Amniotic epithelial cell (primary cell): ENCODE measurements around the gene ATG14.
A peak's percentile ranks its signal among the peaks of the same experiment; 100 is the strongest.
"Not testable (repeated sequence)": the region's sequence is repeated elsewhere in the genome, so short reads cannot be mapped to it uniquely, and the experiment has no call there.

Experiments used
- DNase-seq: peaks from one replicate; pipeline ENCODE4 v3.0.0-alpha.2; 2010; ENCODE audit warnings: low read depth

Gene ATG14

DNA sequence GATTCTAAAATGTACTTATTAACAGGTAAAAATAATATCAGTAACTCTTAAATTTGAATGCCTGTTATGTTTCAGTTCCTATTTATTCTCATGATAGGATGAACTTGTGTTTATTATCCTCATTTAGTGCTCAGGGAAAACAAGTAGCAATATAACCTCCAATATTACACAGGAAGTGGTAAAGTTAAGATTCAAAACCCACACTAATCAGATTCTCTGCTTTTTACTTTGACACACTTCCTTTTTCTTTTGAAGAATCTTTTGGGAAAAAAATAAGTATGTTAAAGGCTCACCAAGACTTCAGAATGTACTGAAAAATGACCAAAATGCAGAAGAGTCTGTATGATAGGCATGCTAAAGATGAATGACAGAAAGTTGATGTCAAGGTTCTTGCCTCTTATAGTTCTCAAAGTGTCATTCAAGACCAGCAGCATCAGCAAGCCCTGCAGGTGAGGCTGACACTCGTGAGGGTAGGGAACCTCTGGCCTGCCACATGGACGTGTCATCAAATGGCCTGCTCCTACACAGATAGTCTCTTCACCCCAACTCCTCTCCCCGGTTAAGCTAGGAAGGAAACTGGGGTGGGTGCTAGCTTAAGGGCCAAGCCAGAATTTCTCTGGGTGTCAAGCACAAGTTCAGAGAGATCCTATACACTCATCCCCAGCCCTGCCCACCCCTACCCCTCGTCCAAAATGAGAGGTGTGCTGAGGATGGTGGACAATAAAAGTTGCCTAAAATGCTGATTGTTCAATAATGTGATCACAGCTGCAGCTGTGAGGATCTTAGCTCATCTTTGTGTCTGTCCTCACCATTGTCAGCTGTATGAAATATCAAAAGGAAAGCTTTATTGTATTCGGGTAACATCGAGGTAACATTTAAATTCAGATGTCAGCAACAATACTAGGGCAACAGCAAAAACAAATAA lies 22.5 kb upstream of the ATG14 start:
- DNase-seq = no peak

DNA sequence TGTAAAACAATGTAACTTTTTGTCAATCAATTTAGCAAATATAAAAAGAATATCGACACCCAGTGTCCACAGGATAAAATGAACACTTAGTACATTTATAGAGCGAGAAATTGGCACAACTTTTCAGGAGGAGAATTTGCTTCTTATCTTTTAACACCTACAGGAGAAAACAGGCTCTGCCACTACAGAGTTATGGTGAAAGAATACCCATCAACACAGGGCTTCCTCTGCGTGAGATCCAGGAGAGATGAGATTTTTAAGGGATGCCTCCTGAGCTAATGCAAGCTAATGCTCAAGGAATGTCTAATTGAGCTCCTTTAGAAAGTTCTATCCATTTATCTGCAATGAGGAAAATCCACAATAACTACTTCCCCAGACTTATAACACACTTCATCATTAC lies 21.0 kb upstream of the ATG14 start:
- no peak for DNase-seq

DNA sequence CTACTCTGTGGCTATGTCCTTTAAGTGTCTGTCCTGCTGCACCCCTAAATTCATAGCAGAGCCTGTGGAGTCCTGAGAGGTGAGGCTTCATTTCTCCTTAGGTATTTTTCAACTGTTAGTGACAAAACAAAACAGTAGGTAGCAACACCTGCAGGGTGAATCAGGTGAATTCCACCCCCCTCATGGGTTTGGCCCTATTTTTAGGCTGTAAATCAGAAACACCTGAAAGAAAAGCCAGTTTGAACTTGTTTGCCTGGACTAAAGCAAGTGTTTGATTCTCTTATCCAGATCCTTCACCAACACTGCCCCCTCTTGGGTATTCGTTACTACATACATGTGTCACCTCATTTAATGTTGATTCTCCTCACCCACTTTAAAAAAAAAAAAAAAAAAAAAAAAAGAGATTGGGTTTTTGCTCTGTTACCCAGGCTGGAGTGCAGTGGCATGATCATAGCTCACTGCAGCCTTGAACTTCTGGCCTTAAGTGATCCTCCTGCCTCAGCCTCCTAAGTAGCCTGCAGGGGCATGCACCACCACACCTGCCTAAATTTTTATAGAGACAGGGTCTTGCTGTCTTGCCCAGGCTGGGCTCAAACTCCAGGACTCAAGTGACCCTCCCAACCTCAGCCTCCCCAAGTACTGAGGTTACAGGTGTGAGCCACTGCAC lies 18.5 kb upstream of the ATG14 start:
- DNase-seq = peak; percentile 75

DNA sequence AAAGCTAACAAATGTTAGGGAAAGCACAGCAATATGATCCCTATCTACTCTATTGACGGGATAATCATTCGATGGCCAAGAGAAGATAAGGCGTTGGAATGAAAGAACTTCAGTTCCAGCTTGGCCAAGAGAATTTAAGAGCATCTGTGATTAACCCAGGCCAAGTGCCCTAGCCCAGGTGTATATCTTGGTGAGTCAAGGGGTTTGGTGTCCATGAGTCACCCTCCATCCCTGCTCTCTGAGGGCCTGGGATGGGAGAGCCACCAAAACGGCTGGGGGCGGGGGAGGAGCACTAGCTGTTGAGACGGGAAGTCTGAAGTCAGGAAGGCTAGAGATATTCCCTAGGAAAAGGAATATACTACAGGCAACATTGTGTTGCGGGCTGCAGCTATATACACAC lies 15.8 kb upstream of the ATG14 start:
- no peak for DNase-seq

DNA sequence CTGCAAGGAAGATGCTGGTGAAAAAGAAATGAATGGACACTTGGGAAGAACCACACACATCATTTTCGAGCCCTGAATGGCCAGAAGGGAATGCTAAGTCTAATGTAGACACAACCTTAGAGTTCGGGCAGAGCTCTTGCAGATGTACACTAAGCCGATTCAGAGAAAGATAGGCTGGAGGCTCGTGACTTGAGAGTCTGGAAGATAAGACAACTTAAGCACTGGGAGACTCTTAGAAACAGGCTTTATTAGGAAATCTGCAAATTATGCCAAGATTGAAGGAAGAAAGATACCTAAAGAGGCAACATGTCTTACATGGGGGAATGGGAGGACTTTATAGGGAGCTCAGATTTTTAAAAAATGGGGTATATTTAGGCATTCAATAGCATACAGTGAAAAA lies 15.3 kb upstream of the ATG14 start:
- peak; percentile 71 for DNase-seq

DNA sequence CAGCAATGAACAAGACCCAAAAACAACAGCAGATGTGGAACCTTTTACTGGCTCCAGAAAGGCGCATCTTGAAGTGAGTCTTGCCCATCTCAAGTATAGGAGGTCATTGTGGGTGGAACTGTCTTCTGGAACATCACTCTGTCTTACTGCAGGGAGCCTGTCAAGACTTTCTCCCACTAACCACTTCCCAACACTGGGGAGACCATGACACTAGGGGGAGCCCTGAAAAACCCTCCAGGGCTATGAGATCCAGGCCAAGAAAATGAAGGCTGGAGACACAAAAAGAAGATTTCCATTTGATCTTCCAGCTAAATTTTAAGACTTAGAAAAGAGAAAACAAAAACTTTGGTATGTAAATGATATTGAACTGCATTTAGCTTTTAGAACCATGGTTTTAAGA lies 13.5 kb upstream of the ATG14 start:
- DNase-seq = no peak

DNA sequence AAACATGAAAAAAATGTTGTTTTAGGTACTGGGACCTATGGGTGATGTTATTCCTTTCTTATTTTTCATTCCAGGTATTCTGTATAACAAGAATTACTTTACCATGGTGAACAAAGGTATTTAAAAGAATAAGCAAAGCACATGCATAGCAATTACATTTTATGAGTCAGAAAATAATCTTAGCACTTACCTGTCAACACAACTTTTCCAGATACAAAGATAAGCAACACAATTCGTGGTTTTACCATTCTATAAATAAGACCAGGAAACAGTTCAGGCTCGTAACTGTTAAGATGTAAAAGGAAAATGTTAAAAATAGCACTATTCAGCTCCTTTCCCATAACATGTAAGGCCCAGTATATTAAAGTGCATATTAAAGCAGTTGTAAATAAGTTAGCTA lies 12.3 kb upstream of the ATG14 start:
- DNase-seq = no peak

DNA sequence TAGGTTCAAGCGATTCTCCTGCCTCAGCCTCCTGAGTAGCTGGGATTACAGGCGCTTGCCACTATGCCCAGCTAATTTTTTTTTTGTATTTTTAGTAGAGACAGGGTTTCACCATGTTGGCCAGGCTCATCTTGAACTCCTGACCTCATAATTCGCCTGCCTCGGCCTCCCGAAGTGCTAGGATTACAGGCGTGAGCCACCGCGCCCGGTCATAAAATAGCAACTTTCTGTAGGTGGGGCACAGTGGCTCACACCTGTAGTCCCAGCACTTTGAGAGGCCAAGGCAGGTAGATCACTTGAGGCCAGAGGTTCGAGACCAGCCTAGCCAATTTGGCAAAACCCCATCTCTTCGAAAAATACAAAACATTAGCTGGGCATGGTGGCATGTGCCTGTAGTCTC lies 10.7 kb upstream of the ATG14 start:
- not testable (repeated sequence) for DNase-seq

DNA sequence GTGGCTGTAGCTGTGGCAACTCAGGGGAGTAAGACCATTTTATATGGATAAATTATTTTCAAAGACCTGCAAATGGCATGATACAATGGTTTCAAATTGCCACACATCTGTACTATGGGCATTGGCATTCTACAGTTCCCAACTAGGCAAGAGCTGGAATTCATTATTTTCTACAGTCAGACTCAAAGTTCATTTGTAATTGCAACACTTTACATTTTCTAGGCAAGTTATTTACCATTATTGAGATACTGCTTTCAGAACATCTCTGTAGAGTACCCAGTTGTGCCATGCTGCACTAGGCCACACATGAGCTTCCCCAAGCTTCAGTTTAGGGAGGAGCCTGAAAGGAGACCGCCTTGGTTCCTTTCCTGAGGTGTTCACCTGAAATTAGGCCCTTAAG lies 8.0 kb upstream of the ATG14 start:
- no peak for DNase-seq

DNA sequence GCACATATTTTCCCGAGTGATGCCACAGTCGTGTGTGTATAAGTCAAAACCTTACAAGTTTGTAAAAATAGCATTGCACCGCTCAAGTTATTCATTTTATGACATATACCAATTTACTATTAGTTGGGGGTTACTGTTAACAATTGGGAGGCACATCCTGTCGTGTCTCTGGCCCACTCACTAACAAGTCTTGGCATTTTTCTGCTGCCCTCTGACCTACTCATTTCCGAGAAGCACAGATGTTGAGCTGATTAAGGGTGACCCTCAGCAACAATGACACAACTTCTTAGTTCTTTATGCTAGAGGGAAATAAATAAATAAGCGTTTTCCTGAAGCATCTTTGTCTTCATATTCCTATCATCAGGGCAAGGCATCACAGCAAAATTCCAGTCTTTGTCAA lies 6.8 kb upstream of the ATG14 start:
- no peak for DNase-seq

DNA sequence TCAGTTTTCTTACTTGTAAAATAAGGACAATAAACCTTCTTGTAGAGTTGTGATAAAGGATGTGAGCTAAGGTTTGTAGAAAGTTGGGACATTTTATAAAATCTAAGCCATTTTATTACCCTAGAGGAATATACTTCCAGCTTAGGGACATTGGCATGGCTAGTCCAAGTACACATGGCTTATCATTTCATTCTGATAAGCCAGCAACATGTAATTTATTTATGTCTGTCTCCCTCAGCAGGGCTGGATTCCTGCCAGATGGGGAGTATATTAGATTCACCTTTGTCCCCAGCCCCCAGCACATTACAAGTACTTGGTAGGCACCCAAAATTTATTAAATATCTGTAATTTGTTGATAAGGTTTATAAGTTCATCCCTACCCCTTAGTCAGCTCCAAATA lies 6.3 kb upstream of the ATG14 start:
- no peak for DNase-seq

DNA sequence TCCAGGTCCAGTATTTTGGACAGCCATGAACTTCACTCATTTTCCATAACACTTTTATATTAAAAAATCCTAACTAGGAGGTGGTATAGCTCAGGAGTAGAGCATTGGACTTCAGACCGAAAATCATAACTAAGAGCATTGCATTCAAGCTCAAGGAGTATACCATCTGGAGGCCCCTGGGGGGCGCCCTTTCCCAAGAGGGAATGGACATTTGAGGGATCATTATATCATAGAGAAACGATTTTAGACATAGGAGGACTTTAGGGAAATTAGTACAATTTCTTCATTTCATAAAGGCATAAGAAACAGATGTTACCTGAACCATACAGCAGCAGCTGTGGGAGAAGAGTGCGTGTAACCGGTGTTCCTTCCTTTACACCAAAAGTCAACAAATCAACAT lies 5.2 kb upstream of the ATG14 start:
- DNase-seq = no peak

DNA sequence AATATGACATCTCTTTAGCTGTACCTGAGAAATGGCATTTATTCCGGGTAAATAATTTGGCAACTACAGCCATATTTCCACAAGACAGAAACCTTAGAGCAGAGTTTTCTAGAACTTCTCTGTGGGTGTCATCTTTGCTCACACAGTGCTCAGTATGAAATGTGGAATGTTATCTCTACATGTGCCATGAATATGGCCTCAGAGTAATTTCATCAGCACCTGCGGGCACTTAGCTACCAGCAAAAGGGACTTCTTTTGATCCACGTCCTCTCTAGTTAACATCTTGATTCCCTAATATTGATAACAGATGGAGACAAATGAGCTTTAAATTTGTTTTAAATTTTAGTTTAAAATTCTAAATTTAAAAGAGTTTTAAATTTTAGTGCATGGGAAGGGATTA lies 2.9 kb upstream of the ATG14 start:
- DNase-seq = no peak

DNA sequence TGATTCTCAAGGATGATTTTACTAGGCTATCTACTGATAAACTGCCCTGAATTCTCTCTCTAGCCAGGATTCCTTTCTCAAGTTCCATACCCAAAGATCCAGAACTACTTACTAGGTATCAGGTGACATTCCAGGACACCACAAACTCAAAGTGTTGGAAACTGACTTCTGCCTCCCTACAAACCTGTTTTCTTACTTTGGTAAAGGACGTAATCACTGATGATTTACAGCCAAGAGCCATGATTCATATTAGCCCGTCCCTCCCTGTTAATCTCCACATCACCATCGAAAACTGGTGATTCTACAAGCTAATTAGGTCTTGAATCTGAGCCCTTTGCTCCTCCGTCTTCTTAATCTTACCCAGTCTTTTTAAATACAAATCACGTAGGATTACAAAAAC lies 1.0 kb upstream of the ATG14 start:
- DNase-seq = no peak

DNA sequence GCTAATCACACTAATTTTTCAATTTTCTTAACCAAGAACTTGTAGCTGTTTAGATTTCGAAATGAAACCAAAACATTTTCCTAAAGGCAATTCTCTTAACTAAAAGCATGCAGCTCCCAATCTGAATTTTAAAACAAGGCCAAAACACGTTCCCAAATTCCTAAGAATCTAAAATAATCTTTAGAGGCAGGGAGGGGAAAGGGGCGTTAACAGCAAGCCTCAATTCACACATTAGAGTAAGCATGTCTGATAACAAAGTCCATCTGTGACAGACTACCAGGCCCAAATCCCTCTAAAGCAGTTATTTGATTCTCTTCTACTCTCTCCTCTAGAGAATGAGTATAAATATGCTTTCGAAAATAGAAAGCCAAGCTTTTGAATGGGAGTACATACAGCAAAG lies 754 bp downstream of the ATG14 start:
- DNase-seq = no peak

DNA sequence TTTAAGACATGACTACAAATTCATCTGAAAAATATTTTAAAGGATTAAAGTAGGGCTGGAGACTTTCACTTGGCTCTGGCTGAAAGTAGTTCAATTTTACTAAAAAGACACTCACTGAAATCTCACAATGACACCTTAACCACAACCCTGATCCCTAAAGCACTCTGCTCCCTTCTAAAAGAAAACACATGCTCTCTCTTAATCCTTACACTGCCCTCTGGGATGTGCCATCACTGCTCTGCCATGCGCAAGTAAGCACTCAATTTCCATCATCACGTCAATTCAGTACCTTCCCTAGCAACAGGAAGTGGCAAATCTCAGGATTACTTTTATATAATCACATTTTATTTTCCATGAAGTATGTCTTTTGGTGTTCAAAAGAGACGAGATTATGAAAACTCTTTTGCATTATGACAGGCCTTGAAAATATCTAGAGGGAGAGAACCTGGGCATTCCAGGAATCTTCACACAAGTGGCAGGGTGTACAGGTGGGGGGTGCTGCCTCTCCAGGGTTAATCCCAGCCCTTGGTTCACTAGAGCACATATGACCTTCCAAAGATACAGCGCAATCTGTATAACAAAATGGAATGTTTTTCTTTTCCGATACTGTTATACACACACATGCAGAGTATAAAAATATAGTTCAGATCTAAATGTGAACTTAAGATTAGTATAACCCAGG lies 7.3 kb downstream of the ATG14 start:
- no peak for DNase-seq

DNA sequence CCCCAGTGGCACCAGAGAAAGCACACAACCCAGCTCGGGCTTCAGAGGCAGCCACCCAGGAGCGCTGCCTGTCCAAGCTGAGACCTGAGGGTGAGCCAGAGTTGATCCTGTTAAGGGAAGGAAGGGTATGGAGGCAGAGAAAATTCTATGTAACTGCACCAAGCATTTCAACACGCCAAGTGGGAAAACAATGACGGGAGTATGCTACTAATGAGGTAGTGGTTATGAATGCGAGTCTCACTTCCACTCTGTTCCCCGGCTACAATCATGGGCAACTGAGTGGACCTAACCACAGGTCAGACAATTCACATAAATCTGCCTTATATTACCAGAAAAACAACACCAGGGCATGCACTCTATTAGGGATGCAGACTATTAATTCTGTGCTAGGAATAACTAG lies 9.9 kb downstream of the ATG14 start:
- no peak for DNase-seq

DNA sequence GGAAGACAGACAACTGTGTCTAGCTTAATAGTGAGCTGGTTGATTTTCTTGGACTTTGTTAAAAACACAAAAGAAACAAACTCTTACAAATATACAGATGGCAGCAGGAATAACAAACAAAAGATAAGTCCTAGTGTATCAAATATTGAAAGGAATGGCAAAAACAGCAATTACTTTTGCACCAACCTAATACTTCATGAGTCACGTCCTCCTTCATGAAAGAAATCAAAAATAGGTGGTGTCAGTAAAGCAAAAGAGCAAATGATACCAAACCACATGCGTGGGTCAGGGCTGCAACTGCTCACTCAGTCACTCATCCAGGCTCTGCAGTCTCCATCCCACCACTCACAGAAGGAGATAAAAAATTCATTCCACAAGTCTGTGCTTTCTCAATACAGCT lies 11.8 kb downstream of the ATG14 start:
- peak; percentile 43 for DNase-seq

DNA sequence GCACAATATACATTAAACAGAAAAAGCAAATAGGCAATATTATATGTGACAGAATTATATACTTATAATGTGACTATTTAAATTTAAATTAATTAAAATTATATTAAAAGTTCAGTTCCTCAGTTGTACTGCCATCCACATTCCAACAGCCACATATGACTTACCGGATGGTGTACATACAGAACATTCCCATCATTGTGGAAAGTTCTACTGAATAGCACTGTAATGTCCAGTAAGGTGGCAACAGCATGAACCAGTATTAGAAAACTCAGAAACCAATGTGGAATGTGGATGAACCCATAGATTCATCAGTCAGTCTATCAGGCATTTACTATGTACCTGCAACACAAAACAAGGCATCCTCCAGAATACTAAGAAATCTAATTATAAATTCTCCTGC lies 12.4 kb downstream of the ATG14 start:
- DNase-seq = no peak

DNA sequence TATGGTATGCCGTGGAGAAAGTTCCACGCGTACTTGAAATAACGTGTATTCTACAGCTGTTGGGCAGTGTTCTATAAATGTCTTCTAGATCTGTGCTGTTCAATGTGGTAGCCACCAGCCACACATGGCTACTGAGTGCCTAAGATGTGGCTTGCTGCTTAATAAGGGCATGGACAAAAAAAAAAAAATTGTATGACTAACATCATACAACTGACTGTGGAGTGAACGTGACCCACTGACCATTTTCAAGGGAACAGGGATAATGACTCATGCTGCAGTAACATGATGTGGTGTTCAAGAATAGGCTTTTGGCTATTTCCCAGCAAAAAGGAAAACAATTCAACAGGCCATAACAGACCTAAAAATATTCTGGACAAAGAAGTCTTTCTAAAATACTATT lies 13.0 kb downstream of the ATG14 start:
- DNase-seq = peak; percentile 94

DNA sequence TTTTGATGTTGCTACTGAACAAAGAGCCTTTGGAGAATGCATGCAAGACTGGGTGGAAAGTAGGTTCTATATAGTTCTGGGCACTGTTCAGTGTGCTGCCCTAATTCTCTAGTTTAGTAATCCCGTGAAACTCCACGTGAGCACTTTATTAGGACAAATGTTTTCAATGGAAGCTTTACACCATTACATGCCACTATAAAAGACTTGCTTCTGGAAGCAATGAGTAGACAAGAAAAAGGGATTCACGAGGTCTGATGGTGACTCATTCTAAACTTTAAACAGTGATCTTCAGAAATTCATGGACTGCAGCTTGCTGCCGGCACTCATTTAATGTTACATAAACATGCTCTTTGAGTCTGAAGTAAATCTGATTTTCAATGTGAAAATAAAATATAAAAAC lies 22.3 kb downstream of the ATG14 start:
- peak; percentile 82 for DNase-seq

DNA sequence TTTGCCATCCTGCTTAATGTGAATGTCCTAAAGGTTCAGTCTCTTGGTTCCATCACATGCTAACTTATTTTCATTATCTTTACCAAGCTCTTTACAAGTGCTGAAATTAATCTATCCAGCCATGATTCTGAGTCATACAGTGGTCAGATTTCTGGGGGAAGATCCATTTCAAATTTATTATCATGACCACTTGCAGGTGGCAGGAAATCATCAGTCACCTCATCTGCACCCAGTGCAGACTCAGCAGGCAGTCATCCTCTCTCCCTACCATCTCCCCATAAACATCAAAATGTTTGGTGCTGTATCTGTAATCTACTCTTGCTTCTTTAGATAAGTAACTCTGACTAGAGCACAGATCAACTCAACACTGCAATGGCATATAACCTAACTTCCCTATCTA lies 23.5 kb downstream of the ATG14 start:
- DNase-seq = peak; percentile 93

DNA sequence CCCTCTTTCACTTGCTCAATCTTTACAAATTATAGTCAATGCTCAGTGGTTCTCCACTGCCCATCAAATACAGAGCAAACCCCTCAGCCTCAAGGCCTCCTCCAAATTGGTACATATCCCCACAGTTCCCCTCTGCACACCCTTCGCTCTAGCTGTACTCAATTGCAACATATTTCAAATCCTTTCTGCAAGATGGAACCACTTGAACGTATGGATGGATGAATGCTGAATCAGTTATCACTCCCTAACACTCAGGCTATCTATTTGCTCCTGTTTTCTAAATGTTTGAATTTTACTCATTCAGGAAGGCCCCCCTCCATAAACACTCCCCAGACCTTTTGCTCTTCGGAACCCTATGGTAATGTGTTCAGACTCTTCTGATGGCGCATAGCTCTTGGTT lies 24.5 kb downstream of the ATG14 start:
- DNase-seq = no peak
